GM21576 (cell line): Measurements from ENCODE around the gene SNRPD1.
"Not testable (repeated sequence)": the region's sequence is repeated elsewhere in the genome, so short reads cannot be mapped to it uniquely, and the experiment has no call there.

Source experiments
- ATAC-seq: cut with Tn5 transposase; IDR thresholded peaks from one replicate; pipeline ENCODE4 v1.9.1; 2021; ENCODE audit warnings: mild to moderate bottlenecking, moderate library complexity; ENCODE audit not compliant: unreplicated experiment

SNRPD1 gene

DNA sequence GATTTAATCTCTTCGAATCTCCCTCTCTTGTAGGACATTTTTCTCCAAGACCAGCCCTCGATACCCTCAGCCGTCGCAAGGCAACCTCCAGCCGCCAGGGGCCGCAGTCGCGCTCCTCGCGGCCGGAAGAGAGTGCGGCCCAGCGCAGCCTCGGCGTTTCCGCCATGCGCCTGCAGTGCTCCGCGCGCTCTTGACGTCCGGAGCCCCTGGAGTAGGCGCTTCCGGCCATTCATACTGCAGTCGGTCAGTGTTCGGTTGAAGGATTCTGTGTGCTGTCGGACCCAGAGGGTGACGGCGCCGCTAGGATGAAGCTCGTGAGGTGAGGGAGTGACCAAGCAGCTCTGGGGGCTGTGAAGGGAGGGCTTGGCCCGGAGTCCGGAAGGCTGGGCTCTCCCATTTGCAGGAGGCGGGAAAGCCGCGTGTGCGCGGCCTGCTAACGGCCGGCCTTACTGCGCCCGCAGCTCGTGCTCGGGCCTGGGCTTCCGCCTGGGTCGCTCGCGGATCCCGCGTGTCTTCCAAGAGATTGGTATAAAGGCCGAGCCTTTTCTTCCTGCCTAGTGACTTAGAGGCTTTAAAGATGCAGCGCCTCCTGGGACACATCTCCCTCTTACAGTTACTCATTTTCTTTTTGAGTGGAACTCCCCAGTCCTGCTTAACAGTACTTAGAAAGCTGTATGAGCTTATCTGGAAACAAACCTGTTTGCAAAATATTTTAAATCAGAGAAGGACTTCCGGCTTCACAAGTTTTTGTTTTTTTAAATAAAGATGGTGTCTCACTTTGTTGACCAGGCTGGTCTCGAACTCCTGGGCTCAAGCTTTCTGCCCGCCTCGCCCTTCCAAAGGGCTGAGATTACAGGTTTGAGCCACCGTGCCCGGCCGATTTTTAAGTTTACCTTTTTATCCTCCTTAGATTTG, at the start of gene SNRPD1:
SNRPD1 (plus strand) TSS at position 190 of the 915 bp plus-strand sequence; CDS start at position 306, 116 bp downstream.
- ATAC-seq, result peak; percentile 95

DNA sequence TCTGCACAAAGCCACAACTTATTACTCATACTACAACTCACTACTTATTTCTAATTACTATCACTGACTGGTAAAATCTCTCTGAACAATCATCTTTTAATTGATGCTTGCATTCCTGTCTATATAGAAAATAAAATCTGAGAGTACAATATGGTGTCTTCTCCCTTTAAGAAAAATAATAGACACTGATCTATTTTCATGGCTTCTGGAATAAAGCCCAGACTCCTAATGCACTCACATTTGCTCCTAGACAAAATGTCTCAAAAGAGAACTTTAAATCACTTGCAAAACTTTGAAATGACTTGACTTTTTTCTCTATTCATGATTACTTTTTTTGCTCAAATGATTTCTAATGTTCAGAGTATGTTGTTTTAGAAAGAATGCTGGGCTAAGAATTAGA, 40.3 kb upstream of the SNRPD1 start:
- no peak for ATAC-seq

DNA sequence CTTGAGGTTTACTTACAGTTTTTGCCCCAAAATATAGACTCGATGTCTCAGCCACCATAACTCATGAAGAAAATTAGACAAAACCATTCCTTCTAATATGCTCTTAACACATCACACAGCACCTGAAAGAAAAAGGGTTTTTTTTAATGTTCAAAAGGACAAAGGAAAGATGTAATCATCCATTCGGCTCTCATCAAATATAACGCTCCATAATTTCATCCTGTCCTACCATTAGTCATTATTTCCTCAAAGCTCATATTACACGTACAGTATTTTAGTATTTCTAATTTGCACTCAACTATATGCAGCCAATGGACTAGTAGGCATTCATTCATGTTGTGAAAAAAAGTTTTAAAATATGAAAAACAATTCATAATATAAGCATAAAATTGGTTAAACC, 36.5 kb upstream of the SNRPD1 start:
- ATAC-seq, result no peak

DNA sequence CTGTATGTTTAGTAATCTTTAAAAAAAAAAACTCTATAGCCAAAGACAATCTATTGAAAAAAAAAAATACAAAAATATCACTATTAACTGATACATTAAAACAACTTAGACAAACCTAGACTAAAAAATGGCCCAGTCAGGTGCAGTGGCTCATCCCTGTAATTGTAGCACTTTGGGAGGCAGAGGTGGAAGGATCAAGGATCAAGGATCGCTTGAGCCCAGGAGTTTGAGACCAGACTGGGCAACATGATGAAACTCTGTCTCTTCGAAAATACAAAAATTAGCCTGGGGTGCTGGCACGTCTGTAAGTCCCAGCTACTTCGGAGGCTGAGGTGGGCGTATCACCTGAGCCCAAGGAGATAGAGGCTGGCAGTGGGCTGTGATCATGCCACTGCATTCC, 27.7 kb upstream of the SNRPD1 start:
- ATAC-seq, result no peak

DNA sequence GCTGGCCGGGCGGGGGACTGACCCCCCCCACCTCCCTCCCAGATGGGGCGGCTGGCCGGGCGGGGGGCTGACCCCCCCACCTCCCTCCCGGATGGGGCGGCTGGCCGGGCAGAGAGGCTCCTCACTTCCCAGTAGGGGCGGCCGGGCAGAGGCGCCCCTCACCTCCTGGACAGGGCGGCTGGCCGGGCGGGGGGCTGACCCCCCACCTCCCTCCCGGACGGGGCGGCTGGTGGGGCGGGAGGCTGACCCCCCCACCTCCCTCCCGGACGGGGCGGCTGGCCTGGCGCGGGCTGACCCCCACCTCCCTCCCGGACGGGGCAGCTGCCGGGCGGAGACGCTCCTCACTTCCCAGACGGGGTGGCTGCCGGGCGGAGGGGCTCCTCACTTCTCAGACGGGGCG, 19.8 kb upstream of the SNRPD1 start:
- ATAC-seq, result not testable (repeated sequence)

DNA sequence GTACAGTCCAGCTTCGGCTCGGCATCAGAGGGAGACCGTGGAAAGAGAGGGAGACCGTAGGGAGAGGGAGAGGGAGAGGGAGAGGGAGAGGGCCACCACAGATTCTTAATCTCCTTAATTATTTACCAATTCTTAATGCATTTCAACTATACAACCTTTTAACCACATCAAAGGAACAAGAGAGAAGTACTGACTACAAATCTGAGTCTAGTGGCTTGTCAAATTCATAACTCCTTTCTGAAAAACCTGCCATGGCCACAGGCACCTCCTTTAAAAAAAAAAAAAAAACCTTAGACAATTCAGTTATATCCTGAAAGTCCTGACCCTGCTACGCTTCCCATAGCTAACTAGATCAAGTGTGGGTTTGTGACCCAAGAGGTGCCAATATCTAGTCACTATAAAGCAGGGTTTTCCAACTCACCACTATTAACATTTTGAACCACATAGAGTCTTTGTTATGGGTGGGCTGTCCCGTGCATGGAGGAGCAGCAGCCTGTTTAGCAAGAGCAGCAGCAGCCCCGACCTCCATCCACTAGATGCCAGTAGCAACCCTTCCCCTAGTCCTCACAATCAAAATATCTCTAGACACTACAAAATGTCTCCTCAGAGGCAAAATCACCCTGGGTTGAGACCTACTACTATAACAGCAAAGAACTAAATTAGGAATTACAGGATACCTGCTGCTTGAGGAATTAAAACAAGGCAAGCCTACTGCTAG, 18.4 kb upstream of the SNRPD1 start:
- no peak for ATAC-seq

DNA sequence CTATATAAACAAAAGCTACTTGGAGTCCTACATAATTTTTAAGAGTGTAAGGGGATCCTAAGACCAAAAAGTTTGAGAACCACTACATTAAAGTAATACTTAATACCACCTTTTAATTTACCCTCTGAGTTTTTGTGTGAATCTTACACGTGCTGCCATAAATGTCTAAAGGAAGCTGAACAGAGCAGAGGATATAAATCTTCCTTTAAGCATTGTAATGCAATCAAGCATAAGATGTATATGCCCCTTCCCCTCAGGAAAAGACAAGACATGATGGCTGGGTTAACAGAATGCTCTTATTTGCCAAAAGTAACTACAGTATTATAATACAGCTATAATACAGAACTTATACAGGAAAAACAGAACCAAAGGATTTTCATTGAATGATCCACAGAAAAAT, 14.5 kb upstream of the SNRPD1 start:
- ATAC-seq, result no peak

DNA sequence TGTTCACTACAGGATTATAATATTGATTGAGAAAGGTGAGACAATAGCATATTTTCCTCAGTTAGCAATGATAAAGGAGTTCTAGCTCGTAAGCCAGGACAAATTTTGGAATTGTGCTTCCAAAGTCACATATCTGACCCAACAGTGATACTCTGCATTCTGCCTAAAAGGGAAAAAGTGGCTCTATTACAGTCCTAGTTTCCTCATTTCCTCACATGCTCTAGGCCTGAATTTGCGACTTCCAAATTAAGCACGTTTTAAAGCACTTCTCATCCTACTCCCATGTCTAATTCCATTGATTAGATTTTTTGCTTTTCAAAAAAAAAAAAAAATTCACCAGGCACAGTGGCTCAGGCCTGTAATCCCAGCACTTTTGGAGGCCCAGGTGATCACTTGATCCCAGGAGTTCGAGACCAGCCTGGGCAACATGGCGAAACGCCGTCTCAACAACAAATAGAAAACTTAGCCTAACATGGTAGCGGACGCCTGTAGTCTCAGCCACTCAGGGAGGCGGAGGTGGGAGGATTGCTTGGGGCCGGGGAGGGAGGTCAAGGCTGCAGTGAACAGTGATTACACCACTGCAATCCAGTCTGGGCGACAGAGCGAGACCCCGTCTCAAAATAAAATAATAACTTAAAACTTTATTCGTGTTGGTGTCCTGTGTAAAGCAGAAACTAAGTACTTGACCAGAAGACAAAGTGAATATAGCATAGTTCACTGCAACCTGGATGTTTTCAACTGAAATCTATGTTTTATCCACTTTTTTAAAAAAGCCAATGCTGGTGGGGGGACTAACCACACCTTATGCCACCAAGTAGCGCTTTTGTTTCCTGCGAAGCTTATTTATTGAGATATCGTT, 13.2 kb upstream of the SNRPD1 start:
- no peak for ATAC-seq

DNA sequence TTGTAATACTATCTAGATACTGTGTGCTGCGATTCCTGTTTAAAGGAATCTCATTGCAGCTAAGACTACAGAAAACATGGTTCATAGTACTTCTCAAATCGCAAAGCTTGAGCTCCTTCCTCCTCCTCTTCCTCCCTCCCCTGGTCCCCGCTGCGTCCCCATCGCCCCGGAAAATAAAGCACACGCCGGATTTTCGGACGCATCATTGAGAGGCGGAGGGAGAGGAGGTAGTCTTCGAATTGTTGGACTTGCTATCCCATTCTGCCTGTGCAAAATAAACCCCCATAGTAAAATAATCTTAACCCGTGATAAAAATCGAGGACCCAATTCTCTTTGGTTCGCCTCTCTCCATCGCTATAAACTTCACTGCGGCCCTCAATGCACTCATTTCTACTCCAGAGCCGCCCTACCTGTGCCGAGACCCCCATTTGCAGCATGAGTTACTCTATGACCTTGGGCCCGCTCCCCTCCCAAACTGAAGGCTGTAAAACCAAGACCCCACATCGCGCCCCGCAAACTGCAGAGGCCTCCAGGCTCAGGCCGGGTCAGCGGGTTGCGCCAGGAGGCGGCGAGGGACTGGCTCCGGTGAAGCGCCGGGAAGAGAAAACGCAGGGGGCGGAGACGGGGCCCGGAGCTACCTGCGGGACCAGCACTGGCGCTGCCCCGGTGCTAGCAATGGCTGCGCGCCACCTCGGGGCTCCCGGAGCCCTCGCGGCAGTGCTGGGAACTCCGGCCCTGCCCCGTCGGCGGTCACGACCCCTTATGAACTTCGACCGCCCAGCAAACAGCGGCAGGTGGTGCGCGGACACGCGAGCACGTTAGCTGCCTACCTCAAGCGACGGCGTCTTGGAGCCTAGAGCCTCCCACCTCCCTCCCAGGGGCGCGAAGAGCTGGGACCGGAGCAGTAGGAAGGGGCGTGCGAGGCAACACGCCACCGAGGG, 12.3 kb upstream of the SNRPD1 start:
- ATAC-seq, result peak; percentile 33

DNA sequence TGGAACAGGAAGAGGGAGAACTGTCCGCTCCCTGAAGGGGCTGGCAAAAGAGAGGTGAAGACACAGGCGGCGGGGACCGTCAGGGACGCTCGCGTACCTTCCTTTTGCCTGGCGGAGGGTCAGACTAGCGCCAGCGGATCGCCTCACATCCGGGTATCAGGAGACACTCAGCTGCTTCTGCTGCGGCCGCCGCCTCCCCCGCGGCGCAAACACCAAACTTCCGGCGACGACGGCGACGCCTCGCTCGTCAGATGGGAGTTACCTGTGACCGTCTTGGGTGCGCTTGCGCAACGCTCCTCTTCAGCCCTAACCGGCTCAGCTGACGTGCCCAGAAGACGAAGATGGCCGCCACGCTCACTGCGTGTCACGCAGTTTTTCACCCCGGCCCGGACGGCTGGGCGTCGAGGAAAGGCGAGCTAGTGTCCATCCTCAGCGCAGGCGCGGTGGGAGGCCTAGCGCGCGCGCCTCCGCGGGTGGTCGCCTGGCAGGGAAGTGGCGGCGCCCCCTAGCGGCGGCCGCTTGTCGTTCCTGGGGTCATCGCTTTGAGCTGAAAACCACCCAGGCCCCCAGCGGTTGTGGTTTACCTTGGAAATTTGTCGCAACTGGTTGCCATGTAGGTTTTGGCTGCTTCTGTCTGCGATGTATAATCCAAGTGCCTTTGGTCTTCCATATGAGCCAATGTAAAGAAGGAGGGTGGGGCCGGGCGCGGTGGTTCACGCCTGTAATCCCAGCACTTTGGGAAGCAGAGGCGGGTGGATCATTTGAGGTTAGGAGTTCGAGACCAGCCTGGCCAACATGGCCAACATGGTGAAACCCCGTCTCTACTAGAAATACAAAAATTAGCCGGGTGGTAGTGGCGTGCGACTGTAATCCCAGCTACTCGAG, 11.3 kb upstream of the SNRPD1 start, which contains the start of gene ESCO1:
ESCO1 (minus strand) TSS at position 179 of the 885 bp plus-strand sequence. CDS start 25,861 bp downstream, outside the sequence.
- ATAC-seq, result peak; percentile 76

DNA sequence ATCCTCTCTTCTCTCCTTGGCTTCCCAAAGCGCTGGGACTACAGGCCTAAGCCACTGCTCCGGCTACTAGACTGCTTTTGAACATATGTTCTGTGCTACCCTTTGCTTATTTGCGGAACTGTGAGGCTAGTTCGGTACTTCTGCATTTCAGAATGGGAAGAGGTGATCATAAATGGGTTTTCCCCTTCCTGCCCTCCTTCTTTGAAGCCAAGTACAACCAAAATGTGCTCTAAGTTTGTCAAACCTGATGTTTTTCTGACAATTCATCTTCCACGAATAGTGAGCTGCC, 9.9 kb upstream of the SNRPD1 start:
- ATAC-seq, result no peak

DNA sequence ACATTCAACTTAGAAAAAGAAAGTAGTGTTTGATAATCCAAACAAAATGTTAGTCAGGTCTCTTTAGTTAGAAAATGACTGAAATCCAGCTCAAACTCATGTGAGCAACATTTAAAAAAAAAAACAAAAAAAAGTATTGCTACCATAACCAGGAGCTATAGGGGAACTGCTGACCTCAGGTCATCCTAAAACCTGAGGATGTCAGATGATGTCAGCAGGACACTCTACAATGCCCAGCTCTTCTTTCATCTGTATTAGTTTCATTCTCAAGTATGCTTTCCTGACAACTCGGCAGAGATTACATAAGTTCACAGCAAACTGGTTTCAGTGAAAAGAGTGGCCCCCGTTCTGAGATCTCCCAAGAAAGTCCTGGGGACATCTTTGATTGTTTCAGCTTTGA, 7.4 kb upstream of the SNRPD1 start:
- no peak for ATAC-seq

DNA sequence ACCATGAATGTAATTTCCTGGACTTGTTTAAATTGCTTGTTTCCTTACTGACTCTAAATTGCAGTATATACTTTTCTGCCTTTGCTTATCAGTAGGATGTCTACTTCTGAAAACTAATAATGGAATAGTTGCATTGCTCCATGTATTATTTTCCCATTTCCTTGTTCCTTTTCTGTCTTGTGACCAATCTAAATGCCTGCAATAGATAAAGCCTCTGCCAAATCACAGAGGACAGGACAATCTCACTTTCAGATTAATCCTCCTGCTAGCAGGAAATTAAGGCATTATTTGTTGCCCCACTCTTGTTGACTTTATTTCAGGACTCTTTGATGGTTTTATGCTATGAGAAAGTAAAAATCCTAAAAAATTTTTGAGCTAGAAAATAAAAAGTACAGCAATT, 6.9 kb upstream of the SNRPD1 start:
- no peak for ATAC-seq

DNA sequence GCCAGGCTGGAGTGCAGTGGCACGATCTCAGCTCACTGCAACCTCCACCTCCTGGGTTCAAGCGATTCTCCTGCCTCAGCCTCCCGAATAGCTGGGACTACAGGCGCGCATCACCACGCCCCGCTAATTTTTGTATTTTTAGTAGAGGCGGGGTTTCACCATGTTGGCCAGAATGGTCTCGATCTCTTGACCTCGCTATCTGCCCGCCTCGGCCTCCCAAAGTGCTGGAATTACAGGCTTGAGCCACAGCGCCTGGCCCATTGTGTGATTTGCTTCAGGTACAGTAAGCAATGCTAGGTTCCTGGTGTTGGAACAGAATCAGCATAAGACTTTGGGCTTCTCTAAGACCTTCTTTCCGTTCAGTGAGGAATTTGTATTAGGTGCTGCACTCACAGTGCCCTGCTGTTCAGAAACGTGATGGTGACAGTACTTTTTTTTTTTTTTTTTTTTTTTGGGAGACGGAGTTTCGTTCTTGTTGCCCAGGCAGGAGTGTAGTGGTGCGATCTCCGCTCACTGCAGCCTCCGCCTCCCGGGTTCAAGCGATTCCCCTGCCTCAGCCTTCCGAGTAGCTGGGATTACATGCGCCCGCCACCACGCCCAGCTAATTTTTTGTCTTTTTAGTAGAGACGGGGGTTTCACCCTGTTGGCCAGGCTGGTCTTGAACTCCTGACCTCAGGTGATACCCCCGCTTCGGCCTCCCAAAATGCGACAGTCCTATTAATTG, 551 bp upstream of the SNRPD1 start:
- not testable (repeated sequence) for ATAC-seq

DNA sequence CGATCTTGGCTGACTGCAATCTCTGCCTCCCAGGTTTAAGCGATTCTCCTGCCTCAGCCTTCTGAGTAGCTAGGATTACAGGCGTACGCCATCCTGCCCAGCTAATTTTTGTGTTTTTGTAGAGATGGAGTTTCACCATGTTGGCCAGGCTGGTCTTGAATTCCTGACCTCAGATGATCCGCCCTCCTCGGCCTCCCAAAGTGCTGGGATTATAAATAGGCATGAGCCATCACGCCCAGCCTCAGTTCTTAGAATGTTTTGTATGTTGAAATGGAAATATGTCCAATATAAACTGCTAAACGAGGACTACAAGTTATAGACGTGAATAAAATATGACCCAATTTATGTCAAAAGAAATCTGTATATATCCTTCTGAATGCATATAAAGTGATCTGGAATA, 9.5 kb downstream of the SNRPD1 start:
- not testable (repeated sequence) for ATAC-seq

DNA sequence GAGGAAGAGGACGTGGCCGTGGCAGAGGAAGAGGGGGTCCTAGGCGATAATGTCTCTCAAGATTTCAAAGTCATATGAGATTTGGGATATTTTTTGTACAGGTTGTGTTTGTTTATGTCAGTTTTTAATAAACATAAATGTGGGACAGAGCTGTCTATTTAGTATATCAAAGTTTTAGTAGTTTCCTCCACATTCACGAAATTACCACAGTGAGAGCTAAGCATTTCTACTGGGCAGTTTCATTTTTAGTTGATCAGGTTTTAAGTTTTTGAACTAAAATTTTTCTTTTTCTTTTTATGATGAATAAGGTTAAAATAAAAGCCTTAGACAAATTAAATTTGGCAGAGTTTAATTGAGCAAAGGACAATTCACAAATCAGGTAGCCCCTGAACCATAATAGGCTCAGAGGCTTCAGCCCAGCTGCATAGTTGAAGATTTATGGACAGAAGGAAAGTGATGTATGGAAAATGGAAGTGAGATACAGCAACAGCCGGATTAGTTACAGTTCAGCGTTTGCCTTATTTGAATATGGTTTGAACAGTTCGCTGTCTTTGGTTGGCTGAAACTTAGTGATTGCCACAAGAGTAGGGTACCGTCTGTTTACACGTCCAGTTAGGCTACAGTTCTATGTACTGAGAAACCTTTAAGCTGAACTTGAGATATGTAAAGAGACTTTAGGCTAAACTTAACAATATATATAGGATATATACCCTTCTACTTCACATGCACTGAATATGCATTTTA, 17.1 kb downstream of the SNRPD1 start:
- peak; percentile 95 for ATAC-seq

DNA sequence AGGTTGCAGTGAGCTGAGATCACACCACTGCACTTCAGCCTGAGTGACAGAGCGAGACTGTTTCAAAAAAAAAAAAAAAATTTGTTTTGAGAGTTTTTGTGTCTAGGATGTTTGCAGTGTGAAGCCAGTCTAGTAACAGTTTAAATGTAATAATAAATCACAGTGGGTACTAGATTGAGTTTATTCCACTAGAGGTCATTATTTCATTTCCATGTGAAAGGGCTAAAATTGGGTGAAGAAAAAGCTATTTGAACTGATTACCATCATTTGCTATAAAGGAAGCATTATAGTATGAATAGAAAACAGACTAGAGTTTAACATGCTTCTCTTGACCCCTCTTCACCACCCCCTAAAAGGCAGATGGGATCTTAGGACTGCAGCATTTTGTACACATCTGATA, 20.3 kb downstream of the SNRPD1 start:
- ATAC-seq, result no peak
